Placental pericyte (primary cell): ENCODE data around the gene TUT4. TPM values are rescaled to one million over a fixed set of nuclear protein-coding genes. Genes with fewer than 3 reads are reported as not detected.

Source experiments
- total RNA-seq: library from RNA; depleted of rRNA; stranded (reverse); fragments of >200 nt; gene quantifications from 2 replicates; pipeline ENCODE4 v1.2.3, GENCODE V29; 2012

Gene TUT4
- 30.1 and 44.6 TPM in 2 replicates for total RNA-seq

GRCh38 chr1:52552505-52553361 lies at the start of gene TUT4:
TUT4 (minus strand) TSS chr1:52553092; CDS start chr1:52526280, 26,812 bp downstream.

GRCh38 chr1:52601991-52602855 lies 49.3 kb upstream of the TUT4 start, which contains the start of gene GPX7:
GPX7 (plus strand) TSS chr1:52602371; CDS start chr1:52602410, 39 bp downstream.

GRCh38 chr1:52404116-52404974 lies 148.5 kb downstream of the TUT4 start, which contains the start of the genes ORC1 and PRPF38A:
ORC1 (minus strand) TSS chr1:52404423; CDS start chr1:52402223, 2,200 bp downstream.
PRPF38A (plus strand) TSS chr1:52404602; CDS start chr1:52404750, 148 bp downstream.

Other genes with a start within 250 kb of the TUT4 start
- 40.3 and 60.4 TPM in 2 replicates for gene CC2D1B, start 186.9 kb downstream of the TUT4 start, total RNA-seq
- gene ORC1, start 148.7 kb downstream of the TUT4 start, total RNA-seq: 0.44 and 14.6 TPM in 2 replicates
- gene PRPF38A, start 148.5 kb downstream of the TUT4 start, total RNA-seq: 6.6 and 11.7 TPM in 2 replicates
- gene GPX7, start 49.3 kb upstream of the TUT4 start, total RNA-seq: 56.9 and 63.4 TPM in 2 replicates
- not detected in 2 replicates for gene SHISAL2A, start 80.1 kb upstream of the TUT4 start, total RNA-seq
- gene COA7, start 145.3 kb upstream of the TUT4 start, total RNA-seq: 12.0 and 17.2 TPM in 2 replicates
- 21.9 and 60.0 TPM in 2 replicates for gene ZYG11B, start 173.4 kb upstream of the TUT4 start, total RNA-seq